ENCODE results near the gene PLPP7.

GRCh38 chr9:131282175-131282574 is 7.3 kb upstream of the PLPP7 start:
- TF ChIP-seq CTCF (IDR thresholded peaks at IDR 0.05) = no peak
- no peak for TF ChIP-seq POLR2A (IDR thresholded peaks at IDR 0.05)
